A549 treated with Hydrocortisone at 1 μM for 4 hours (cell line): Measurements from ENCODE around the gene SNAPC2. TPM values are rescaled to one million over a fixed set of nuclear protein-coding genes. Genes with fewer than 3 reads are reported as not detected.

Experiments
- total RNA-seq: library from RNA; stranded (reverse); fragments of 200-300 nt; extraction: Qiagen RNA extraction; gene quantifications from 5 replicates; pipeline ENCODE4 v1.2.3, GENCODE V29; 2022

The SNAPC2 gene, protein sequence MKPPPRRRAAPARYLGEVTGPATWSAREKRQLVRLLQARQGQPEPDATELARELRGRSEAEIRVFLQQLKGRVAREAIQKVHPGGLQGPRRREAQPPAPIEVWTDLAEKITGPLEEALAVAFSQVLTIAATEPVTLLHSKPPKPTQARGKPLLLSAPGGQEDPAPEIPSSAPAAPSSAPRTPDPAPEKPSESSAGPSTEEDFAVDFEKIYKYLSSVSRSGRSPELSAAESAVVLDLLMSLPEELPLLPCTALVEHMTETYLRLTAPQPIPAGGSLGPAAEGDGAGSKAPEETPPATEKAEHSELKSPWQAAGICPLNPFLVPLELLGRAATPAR
- 19.8 to 29.6 TPM (median 29.0 TPM) in 5 replicates for total RNA-seq

DNA sequence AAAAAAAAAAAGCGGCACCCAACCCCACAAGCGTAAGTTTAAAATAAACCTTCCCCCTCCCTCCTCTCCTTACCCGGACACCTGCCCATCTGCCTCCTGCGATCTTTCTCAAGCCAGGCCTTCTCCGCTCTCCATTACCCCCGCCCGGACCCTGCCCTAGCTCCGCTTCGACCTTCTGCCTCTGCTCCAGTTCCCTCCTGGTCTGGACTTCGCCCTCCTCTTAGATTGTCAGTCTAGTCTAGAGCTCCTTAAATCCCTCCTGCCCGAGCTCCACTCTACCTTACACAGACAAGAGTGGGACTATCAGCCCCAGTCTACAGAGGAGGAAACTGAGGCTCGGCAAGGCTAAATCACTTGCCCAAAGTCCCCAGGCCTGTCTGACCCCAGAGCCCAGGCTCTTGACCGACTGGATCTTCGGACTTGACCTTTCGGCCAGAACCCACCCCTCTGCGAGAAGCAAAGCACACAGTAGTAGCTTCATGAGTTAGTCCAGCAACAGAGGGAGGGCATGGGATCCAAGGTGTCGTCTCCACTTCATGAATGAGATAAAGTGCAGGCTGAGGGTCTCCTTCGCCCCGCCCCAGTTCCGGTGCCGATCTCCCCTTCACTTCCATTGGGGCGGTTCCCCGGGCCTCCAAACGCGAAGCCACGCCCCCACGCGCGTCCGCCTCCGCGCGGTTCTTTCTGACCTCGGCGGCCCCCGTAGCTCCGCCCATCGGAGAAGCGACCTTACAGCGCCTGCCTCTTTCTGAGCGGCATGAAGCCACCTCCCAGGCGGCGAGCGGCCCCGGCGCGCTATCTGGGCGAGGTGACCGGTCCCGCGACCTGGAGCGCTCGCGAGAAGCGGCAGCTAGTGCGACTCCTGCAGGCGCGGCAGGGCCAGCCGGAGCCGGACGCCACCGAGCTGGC lies at the start of gene SNAPC2:
SNAPC2 (plus strand) TSS at position 729 of the 909 bp plus-strand sequence; CDS start at position 758, 29 bp downstream.

GRCh38 chr19:7874076-7874896 lies 45.9 kb upstream of the SNAPC2 start, which contains the start of gene PRR36:
PRR36 (minus strand) TSS chr19:7874390; CDS start chr19:7873689, 701 bp downstream.

DNA sequence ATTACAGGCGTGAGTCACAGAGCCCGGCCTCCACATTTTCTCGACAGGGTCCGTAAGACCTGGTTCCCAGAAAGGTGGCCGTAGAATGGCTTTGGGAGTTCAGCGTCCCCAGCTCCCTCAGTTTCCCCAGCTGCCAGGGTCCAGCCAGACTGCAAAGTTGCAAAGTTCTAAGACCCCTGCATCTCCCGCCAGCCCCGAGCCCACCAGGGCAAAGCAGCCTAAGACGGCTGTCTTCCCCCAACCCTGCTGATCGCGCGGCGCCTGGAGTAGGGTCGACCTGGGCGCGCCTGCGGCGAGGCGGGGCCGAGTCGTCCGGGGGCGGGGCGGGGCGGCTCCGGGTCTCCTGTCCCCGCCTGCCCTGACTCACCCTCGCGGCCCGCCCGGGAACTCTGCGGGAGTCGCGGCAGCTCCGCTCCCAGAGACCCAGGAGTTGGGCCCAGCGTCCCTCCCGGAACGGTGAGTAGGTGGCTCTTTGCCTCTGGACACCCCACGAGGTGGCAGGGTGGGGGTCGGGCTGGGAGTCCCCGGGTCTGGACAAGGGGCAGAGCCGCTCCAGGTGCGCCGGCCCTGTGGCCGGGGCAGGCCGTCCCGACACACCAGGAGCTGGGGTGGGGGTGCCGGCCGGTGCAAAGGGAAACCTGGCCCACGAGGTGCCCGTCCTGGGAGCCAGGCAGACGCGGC lies 31.9 kb upstream of the SNAPC2 start, which contains the start of gene LRRC8E:
LRRC8E (plus strand) TSS at position 366 of the 681 bp plus-strand sequence. CDS start 7,094 bp downstream, outside the sequence.

GRCh38 chr19:7903244-7904073 lies 16.7 kb upstream of the SNAPC2 start, which contains the start of gene MAP2K7:
MAP2K7 (plus strand) TSS chr19:7903877; CDS start chr19:7903945, 68 bp downstream.

GRCh38 chr19:7914598-7915045 lies 5.5 kb upstream of the SNAPC2 start, which contains the start of gene TGFBR3L:
TGFBR3L (plus strand) TSS chr19:7914830.

GRCh38 chr19:7926021-7926726 lies 6.0 kb downstream of the SNAPC2 start, which contains the start of gene CTXN1:
CTXN1 (minus strand) TSS chr19:7926135; CDS start chr19:7925538, 597 bp downstream.

DNA sequence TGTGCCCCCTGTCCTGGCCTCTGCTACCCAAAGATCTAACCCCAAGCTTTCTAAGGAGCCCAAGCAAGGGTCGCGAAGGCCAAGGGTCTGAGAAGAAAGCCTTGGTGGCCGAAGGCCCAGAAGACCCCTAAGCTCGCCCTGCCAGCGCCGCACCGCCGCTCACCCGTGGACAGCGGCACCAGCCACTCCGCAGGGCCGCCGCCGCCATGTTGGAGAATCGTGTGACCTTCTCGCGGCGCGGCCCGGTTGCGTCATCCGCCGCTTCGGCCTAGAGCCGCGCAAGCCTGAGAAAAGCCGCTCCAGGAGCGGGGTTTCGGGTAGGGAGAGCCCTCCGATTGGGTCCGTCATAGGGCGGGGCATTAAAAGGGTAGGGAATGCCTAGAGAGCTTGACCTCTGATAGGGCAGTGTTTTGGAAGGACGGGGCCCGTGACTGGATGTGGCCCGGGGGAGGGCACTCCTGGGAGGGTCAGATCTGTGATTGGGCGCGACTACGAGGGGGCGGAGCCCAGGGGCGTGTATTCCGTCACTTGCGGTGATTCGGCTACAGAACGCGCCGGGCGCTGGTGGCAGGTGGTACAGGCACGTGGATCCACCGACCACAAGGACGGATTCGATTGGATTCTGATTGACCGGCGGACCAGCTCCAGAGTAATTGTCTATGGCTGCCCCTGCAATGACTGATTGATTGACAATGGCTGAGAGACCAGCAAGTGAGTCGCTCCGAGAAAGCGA lies 23.5 kb downstream of the SNAPC2 start, which contains the start of gene TIMM44:
TIMM44 (minus strand) TSS at position 223 of the 733 bp plus-strand sequence; CDS start at position 208, 15 bp downstream.

Other genes with a start within 250 kb of the SNAPC2 start
- not detected in 5 replicates for gene MCEMP1, start 243.2 kb upstream of the SNAPC2 start, total RNA-seq
- gene TRAPPC5, start 239.5 kb upstream of the SNAPC2 start, total RNA-seq, result 38.8 to 107 TPM (median 101 TPM) in 5 replicates
- not detected in 5 replicates for gene FCER2, start 218.2 kb upstream of the SNAPC2 start, total RNA-seq
- gene CLEC4G, start 188.2 kb upstream of the SNAPC2 start, total RNA-seq, result not detected in 5 replicates
- gene CD209, start 172.8 kb upstream of the SNAPC2 start, total RNA-seq, result not detected in 5 replicates
- gene CLEC4M, start 157.1 kb upstream of the SNAPC2 start, total RNA-seq, result not detected in 5 replicates
- 1.3 to 2.1 TPM (median 1.8 TPM) in 5 replicates for gene EVI5L, start 90.1 kb upstream of the SNAPC2 start, total RNA-seq
- 0.21 to 0.67 TPM (median 0.41 TPM) in 5 replicates for gene PRR36, start 45.9 kb upstream of the SNAPC2 start, total RNA-seq
- gene LRRC8E, start 31.8 kb upstream of the SNAPC2 start, total RNA-seq, result 4.9 to 6.7 TPM (median 6.0 TPM) in 5 replicates
- gene MAP2K7, start 16.5 kb upstream of the SNAPC2 start, total RNA-seq, result 13.3 to 15.8 TPM (median 14.8 TPM) in 5 replicates
- 1.0 to 2.4 TPM (median 1.6 TPM) in 5 replicates for gene TGFBR3L, start 5.5 kb upstream of the SNAPC2 start, total RNA-seq
- 7.7 to 21.3 TPM (median 20.5 TPM) in 5 replicates for gene CTXN1, start 5.8 kb downstream of the SNAPC2 start, total RNA-seq
- gene TIMM44, start 23.3 kb downstream of the SNAPC2 start, total RNA-seq, result 24.2 to 28.9 TPM (median 25.6 TPM) in 5 replicates
- gene ELAVL1, start 85.3 kb downstream of the SNAPC2 start, total RNA-seq, result 60.9 to 81.8 TPM (median 64.9 TPM) in 5 replicates
- not detected in 5 replicates for gene CCL25, start 132.4 kb downstream of the SNAPC2 start, total RNA-seq
- 0.01 to 0.17 TPM in 2 of 5 replicates, not detected in the others for gene FBN3, start 229.3 kb downstream of the SNAPC2 start, total RNA-seq